Inflammatory macrophage (primary cell): ENCODE results near the gene WDR45B.

Source experiments
- DNase-seq, 2 donors: peaks; one replicate each; pipeline ENCODE4 v3.0.0-alpha.2; 2020 to 2022
- total RNA-seq, 18 experiments: gene quantifications; one replicate each; lab custom pipeline; 2026; ENCODE audit warnings: mixed read lengths in 6 of 18, inconsistent platforms in 2 of 18; lab: John Stamatoyannopoulos, UW

WDR45B gene
- 52.0 to 92.6 (median 68.7) reads per million in 18 experiments for total RNA-seq

DNA sequence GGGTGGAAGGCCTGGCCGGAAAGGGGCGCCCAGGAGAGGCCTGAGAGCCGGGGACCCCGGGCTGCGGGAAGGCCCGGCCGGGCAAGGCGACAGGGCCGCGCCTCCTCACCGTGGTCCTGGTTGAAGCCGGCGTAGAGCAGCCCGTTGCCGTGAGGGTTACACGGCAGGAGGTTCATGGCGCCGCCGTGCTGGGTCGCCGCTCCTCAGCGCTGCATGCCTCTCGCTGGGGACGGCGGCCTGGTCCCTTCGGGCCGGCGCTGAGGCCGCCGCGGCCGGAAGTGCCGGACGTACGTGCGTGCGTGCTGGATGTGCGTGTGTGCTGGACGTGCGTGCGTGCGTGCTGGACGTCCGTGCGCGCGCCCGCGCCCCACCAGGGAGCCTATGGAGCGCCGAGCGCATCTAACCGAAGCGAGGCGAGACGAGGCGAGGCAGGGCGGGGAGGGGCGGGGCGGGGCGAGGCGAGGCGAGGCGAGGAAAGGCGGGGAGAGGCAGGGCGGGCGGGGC, at the start of gene WDR45B:
Gene WDR45B (minus strand): TSS at position 280 of the 504 bp plus-strand sequence. CDS start 104 bp downstream, at position 176.
- DNase-seq, result peak; percentile 96 to 98

DNA sequence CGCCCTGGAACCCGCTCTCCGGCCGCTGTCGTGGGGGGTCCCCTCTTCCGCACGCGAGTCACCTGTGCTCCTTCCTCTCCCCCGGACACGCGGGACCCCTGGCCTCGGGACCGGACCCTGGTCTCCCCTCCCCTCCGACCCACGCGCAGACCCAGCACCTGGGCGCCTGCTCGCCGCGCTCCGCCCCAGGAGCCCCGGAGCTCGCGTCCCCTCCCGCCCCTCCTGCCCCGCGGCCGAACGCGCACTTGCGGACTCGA, 49.5 kb upstream of the WDR45B start:
- DNase-seq, result no peak

DNA sequence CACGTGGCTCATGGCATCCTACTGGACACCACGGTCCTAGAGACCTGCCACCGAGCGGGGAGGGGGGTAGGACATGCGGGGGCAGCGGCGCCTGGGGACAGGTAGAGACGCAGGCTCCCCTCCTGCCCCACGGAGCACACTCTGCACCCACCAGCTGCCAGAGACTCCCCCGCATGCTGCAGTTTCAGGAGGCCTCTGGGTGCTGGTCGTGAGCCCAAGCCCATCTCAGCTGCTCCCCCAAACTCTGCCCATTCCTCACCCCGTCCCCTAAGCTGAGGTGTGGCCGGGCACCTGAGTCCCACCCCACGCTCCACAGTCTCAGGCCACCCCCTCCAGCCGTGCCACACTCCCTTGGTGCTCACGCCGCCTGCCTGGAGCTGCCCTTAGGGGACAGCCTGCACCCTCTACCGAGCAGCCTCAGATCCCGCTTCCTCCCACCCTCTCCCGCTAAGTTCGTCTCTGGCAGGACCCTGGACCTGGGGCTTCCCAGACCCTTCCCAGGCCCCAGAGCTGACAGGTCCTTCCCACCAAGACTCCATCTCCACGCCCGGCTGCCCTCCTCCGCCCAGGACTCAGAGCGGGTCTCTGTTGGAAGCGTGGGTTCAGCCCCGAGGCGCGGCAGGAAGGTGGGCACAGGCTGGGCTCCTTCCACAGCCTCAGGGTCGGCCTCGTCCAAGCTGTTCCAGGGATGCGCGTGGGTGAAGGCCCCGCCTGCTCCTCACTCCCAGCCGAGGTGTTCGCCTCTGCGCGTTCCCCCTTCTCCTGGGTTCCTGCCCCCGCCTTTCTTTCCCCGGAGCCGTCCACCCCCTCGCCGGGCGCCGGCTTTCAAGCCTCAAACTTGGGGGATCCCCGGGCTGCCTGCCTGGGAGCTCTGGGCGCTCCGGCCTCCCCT, 48.9 kb upstream of the WDR45B start:
- no peak for DNase-seq

DNA sequence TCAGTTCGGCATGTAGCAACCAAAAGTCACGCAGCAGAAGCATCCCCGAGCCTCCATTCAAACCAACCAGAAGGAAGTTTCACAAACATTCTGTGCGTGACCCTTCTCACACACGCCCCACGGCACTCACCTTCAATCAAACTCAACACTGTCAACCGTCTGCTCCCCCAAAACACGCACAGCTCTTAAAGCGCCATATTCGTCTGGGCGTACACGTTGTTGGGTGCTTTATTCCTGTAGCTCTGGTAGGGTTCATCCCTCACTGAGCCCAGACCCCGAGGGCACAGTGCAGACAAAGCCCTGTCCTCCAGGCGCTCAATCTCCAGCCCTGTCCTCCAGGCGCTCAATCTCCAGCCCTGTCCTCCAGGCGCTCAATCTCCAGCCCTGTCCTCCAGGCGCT, 48.0 kb upstream of the WDR45B start:
- DNase-seq, result no peak

DNA sequence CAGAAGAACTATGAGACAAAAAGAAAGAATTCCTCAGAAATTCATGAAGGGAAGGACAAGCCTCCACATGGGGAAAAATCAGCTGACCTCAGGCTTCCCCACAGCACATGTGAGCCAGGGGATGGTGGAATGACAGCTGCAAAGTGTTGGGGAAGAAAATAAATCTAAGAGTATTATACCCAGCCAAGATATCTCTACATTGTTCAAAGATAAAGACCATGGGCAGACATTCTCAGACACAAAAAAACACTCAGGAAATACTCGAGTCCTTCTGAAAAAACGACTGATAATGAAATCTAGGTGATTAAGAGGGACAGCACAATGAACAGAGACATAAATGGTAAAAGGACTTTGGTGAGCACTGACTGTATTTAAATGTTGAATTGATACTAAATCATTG, 46.4 kb upstream of the WDR45B start:
- DNase-seq, result no peak

DNA sequence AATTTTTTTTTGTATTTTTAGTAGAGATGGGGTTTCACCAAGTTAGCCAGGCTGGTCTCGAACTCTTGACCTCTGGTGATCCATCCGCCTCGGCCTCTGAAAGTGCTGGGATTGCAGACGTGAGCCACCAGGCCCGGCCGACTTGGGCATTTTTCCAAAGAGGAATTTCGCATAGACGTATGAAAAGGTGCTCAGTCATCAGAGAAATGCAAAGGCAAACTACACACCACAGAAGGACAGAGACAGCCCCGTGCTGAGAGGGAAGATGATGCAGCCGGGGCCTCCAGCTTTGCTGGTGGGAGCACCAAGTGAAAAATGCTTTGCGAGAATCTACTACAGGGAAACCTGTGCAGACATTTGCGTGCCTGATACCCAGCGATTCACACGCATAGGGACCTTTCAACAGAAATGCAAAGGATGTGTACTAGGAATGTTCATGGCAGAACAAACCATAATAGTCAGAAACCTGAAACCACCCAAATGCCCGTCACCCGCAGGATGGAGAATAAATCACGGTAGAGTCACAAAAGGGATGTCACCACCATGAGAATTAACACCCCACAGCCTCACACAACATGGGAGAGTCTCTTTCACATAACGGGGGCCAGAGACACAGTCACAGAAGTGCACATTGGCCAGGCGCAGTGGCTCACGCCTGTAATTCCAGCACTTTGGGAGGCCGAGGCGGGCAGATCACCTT, 45.1 kb upstream of the WDR45B start:
- DNase-seq, result no peak

DNA sequence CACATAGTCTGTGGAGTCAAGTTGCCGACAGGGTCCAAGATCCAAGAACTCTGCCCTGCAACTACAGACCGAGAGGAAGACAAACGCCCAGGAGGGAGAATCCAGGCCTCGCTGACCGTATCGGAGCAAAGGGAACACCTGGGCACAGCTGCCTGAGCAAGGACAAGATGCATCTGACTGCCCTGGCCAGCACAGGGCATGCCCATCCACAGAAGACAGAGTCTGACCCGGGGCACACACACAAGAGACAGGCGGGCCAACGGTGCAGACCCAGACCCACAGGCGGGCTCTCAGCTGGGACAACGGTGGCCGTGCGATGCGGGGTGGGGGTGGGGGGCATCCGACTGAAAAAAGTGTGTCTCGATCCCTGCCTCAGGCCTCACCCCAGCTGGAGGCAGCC, 44.0 kb upstream of the WDR45B start:
- DNase-seq, result no peak

DNA sequence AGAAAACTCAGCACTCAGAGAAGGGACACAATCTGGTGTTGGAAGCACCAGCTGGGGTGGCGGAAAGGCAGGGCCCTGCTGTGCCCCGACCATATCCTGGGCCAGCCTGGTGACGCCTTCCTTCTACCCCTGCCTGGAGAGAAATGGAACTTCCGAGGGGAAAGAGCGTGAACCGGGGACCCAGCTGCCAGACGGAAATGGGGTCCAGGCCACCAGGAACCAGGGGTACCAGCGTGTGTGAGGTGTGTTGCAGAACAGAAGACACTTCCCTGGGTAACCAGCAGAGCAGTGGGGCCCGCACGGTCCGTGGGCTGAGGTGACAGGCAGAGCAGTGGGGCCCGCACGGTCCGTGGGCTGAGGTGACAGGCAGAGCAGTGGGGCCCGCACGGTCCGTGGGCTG, 43.5 kb upstream of the WDR45B start:
- DNase-seq, result no peak

DNA sequence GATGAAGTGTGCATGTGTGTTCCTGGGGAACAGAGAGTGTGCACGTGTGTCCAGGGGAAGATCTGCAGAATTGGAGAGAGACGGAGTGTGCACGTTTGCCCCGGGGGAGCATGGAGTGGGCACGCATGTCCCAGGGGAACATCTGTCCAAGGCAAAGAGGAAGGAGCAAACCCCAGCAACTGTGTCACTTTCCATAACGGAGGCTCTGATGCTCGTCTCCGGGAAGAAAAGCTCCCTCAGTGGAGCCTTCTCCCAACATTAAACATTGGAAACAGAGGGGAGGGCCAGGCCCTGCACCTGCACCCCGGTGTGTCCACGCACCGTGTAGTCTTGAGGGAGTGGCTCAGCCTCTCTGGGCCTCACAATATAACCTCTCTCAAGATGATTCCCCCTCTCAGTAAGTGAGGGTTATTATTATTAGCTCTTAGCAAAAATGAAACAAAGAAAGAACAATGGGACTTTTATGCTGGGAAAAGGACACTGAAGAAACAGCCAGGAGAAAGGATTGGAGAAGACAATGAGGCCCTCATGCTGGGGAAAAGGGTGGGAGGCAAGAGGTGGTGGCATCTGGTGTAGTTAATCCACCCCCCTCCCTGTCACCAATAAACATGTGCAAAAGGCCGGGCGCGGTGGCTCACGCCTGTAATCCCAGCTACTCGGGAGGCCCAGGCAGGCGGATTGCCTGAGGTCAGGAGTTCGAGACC, 42.7 kb upstream of the WDR45B start:
- no peak for DNase-seq

DNA sequence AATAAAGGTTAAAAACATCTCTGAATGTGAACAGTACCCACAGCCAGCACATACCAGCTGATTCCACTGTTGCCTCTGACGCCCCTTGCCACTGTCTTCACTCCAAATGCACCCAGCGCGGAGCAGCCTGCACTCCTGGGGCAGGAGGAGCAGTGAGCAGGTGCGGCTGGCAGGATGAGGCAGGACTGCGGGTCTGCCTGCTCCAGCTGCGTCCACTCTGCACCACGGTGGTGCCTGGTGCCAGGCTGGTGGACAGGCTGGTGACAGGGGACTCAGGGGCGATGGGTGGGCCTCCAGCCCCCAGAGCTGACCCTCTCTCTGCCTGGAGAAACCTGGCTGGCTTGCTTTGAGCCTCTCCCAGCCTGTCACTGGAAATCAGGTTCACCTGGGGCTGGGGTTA, 40.8 kb upstream of the WDR45B start:
- no peak for DNase-seq

DNA sequence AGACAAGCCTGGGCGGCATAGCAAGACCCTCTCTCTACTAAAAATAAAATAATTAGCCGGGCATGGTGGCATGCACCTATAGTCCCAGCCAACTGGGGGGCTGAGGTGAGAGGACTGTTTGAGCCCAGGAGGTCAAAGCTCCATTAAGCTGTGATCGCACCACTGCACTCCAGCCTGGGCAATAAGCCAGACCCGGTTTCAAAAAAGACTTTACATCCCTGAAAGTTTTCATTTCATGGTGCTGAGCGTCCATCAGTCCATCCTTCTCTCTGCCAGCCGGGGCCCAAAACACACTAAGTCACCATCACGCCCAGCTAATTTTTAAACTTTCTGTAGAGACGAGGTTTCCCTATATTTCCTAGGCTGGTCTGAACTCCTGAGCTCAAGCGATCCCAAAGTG, 39.6 kb upstream of the WDR45B start:
- DNase-seq, result no peak

DNA sequence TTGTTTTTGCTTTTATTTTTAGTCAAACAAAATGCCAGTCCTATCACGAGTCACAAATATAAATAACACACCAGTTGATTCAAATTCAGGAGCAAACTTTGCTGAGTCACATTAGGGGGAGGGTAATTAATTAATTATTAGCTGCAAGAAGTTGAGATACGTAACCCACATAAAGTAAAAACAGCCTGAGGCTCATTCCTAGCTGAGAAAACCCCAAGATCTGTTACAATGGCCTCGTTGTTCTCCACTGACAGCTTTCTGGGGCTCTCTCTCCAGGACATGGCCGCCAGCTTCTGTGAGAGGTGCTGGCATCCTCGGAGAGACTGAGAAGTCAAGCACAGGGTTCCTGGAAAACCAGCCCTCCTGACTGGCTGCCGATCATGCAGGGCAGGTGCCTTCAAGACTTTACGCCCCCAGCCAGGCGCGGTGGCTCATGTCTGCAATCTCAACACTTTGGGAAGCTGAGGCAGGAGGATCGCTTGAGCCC, 39.2 kb upstream of the WDR45B start:
- no peak for DNase-seq

DNA sequence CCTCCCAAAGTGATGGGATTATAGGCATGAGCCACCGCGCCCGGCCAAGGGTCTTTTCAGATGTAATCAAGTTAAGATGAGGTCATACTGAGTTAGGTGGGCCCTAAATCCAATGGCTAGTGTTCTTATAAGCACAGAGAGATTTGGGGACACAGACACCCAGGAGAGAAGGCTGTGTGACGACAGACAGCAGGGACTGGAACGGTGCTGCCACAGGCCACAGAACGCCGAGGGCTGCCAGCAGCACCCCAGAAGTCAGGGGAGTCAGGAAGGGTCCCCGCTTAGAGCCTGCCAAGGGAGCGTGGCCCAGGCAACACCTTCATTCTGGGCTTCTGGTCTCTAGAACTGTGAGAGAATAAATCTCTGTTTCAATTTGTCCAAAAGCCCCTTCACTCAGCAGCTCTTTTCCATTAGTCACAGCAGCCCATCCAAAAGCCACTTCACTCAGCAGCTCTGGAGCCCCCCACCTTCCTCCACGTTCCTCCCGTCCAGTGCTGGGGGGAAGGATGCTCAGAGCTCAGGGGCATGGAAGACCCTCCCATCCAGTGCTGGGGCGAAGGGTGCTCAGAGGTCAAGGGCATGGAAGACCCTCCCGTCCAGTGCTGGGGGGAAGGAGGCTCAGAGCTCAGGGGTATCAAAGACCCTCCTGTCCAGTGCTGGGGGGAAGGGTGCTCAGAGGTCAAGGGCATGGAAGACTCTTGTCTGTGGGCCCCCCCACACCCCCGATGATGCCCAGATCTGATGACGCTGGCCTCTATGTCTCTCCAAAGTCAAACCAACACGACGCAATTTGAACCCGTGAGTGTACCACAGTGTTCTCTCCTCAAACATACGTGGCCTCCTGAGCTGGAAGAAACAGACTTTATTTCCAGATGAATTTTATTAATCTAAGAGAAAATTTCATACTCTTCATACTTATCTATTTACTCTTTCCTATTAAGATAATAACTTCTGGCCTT, 38.4 kb upstream of the WDR45B start:
- no peak for DNase-seq

DNA sequence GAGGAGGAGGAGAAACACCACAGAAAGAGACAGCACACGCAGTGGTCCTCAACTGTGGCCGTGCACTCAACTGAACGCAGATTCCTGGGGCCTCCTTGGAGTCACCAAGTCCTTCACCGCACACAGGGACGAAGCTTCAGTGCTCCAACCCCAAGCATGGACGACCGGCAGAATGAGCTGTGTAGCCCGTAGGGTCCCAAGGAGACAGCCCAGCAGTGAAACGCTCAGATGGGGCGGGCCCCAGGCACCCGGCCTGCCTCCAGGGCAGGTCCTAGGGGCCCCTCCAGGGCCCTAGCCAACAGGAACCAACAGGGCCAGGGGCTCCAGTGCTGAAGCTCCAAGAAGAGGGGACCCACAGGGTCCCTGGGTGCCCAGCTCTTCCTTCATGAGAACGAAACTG, 37.0 kb upstream of the WDR45B start:
- no peak for DNase-seq

DNA sequence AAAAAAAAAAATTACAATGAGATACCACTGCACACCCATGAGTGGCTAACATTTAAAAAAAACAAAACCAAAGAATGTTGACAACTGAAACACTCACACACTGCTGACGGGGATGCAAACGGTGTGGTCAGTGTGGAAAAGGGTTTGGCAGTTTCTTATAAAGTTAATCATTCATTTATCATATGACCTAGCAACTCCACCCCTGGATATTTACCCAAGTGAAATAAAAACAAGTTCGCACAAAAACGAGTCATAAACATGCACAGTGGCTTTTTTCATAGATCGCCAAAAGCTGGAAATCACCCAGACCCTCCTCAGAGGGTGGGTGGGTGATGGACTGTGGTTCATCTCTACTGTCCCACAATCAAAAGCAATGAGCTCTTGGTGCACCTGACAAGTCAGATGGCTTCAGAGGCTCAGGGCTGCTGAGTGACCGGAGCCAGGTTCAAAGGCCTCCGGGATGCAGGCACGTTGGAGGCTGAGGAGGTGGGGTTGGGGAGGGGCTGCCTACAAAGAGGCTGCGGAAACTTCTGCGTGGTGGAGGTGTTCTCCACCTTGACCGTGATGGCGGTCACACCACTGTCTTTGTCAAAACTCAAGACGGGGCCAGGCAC, 36.1 kb upstream of the WDR45B start:
- no peak for DNase-seq

DNA sequence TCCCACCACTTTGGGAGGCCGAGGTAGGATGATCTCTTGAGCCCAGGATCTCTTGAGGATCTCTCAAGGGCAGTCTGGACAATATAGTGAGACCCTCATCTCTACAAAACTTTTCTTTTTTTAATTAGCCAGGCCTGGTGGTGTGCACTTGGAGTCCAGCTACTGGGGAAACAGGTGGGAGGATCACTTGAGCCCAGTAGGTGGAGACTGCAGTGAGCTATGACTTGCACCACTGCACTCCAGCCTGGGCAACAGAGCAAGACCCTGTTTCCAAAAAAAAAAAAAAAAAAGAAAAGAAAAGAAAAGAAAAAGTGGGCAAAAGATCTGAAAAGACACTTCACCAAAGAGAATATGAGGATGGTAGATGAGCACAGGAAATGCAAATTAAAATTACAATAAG, 35.3 kb upstream of the WDR45B start:
- DNase-seq, result no peak

DNA sequence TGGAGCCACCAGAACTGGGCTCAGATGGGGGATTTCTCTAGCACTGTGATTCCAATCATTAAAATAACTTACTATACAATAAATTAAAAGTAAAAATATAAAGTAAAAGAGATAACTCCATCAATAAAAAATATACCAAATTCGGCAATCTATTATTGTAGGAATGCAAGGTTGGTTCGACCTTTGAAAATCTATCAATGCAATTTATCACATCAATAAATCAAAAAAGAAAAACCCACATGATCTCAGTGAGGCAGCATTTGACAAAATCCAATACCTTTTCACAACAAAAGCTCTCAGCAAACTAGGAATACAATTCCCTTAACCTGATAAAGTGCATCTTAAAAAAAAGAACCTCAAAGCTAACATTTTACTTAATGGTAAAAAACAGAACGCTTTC, 33.3 kb upstream of the WDR45B start:
- no peak for DNase-seq

DNA sequence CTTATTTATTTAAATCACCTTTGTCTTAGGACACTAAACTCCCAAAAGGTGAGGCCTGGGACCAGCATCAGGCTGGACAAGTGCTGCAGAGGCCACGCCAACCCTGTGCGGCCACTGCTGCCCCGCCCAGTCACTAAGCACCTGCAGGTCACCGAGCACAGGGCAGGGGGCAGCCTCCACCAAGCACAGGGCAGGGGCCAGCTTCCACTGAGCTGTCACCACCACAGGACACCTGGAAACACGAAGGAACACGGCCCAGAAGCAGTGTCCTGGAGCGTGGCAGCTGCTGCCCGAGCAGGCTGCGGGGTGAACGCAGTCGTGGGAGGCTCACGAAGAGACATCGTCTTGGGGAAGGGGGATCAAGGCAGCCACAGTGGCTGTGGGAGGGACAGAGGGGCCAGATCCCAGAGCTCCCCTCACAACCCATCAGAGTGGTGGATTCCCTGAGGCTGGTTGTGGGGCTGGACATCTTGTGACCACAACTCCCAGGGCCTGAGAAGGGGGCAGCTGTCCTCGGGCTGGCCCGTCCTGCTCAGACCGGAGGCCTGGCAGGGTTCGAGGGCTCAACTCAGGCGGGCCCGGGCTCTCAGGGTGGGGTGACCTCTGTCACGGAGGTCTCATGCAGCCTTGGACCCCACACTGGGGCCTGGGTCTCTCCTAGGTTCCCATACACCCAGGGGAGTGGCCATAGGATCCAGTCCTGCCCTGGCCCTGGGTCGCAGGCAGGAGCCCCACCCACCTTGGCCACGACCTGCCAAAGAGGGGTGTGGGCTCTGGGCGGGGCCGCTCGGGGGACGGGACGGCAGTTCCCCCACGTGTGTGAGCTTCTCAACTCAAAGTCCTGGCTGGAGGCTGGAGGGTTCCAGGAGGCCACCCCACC, 31.6 kb upstream of the WDR45B start:
- no peak for DNase-seq

DNA sequence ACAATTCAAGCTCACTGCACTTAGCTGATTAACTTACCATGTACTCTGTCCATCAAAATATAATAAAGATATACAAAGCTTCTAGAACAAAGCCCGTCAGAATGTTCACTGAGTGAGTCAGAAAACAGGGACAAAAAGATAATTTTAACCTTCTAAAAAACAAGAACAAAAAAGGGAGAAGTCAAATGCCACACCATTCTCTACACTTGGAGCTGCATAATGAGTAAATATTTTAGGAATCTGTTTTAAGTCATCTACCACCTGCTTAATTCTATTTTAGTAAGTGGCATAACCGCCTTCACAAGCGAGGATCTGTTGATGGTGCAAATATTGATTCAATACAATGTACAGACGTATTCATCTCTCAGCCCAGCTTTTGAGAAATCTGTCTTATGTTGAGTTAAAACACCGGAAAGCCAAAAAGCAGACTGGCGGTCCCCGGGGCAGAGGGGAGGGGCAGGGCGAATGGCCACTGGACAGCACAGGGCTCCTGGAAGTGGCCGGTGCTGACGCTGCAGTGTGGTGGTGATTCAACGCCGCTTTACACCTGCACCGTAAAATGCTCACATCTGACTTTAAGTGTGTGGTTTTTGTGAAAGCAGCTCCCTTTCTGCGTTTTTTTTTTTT, 30.1 kb upstream of the WDR45B start:
- DNase-seq, result no peak

DNA sequence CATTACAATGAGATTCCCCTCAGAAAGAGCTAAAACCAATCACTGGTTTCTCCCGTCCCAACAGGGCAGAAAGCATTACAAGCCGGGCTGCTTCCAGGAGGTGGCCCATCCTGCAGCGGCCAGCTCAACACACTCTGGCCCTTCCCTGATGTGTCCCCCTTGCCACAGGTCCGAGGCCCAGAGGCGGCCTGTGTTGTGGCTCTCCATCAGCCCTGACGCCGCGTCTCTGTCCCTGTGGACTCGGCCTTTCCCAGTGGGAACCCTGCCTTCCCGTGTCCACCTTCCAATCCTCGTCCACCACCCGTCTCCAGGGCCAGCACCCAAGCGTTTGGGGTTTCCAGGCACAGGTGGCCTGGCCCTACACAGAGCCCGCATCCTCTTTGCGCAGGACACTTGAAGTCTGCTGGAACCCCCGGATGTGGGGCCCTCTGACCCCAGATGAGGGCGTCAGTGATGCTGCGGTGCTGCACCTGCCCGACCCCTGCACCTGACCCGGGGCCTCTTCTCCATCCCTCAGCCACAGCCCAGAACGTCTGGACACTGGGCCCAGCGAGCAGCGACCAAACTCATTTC, 29.2 kb upstream of the WDR45B start:
- DNase-seq, result no peak
